Neural progenitor cell (in vitro differentiated cells): ENCODE results near the gene SAMD8. TPM values are rescaled to one million over a fixed set of nuclear protein-coding genes. Genes with fewer than 3 reads are reported as not detected.
"Not testable (repeated sequence)": the region's sequence is repeated elsewhere in the genome, so short reads cannot be mapped to it uniquely, and the experiment has no call there.

Experiments
- DNase-seq: peaks from one replicate; pipeline ENCODE4 v3.0.0-alpha.2; 2016; ENCODE audit warnings: low spot score
- H2AFZ ChIP-seq: fragments of 200-600 bp; sonication (generic); replicated peaks from 2 replicates; pipeline ENCODE4 v1.6.1; 2016; ENCODE audit warnings: antibody characterized with exemption
- H3F3A ChIP-seq: fragments of 200-600 bp; sonication (generic); 2 replicates; pipeline ENCODE4 v1.6.1; 2016; ENCODE audit warnings: antibody characterized with exemption, low read depth
- H3K27ac ChIP-seq: fragments of 200-600 bp; sonication (generic); 2 replicates; pipeline ENCODE4 v1.5.1; 2016; ENCODE audit warnings: mild to moderate bottlenecking
- H3K27me3 ChIP-seq: fragments of 200-600 bp; sonication (generic); 2 replicates; pipeline ENCODE4 v1.6.1; 2016; ENCODE audit warnings: mild to moderate bottlenecking, moderate library complexity
- H3K36me3 ChIP-seq: fragments of 200-600 bp; sonication (generic); 2 replicates; pipeline ENCODE4 v1.5.1; 2016
- H3K4me1 ChIP-seq: fragments of 200-600 bp; sonication (generic); 2 replicates; pipeline ENCODE4 v1.6.1; 2016; ENCODE audit warnings: mixed run types
- H3K4me2 ChIP-seq: fragments of 200-600 bp; sonication (generic); 2 replicates; pipeline ENCODE4 v1.6.1; 2016
- H3K4me3 ChIP-seq: fragments of 200-600 bp; sonication (generic); 2 replicates; pipeline ENCODE4 v1.5.1; 2016
- H3K79me2 ChIP-seq: fragments of 200-600 bp; sonication (generic); 2 replicates; pipeline ENCODE4 v1.6.1; 2016; ENCODE audit warnings: low read depth
- H3K9ac ChIP-seq: fragments of 200-600 bp; sonication (generic); 2 replicates; pipeline ENCODE4 v1.6.1; 2016
- H3K9me3 ChIP-seq: fragments of 200-600 bp; sonication (generic); 2 replicates; pipeline ENCODE4 v1.5.1; 2016; ENCODE audit warnings: low read depth
- H4K20me1 ChIP-seq: fragments of 200-600 bp; sonication (generic); 2 replicates; pipeline ENCODE4 v1.6.1; 2016; ENCODE audit warnings: low read depth
- H3K27ac Mint-ChIP-seq: 3 replicates; pipeline ENCODE4 v1.8.0; 2021; ENCODE audit warnings: mixed read lengths
- H3K27me3 Mint-ChIP-seq: 2 replicates; pipeline ENCODE4 v1.8.0; 2022; ENCODE audit warnings: low read depth, mild to moderate bottlenecking, inconsistent platforms, moderate library complexity, mixed read lengths; ENCODE audit not compliant: insufficient read depth
- H3K36me3 Mint-ChIP-seq: 3 replicates; pipeline ENCODE4 v1.8.0; 2021; ENCODE audit warnings: mixed read lengths
- H3K4me1 Mint-ChIP-seq: 3 replicates; pipeline ENCODE4 v1.8.0; 2021; ENCODE audit warnings: mixed read lengths
- H3K4me3 Mint-ChIP-seq: 3 replicates; pipeline ENCODE4 v1.8.0; 2021; ENCODE audit warnings: mild to moderate bottlenecking, moderate library complexity, mixed read lengths
- H3K9me3 Mint-ChIP-seq: 3 replicates; pipeline ENCODE4 v1.8.0; 2020; ENCODE audit warnings: mixed read lengths
- EZH2 ChIP-seq: fragments of 200-600 bp; sonication (generic); IDR thresholded peaks from 2 replicates; pipeline ENCODE4 v1.6.1; 2017; ENCODE audit warnings: antibody characterized with exemption, mild to moderate bottlenecking, moderate library complexity
- EZH2phosphoT487 ChIP-seq: fragments of 200-600 bp; sonication (generic); IDR thresholded peaks from 2 replicates; pipeline ENCODE4 v1.6.1; 2017; ENCODE audit warnings: antibody characterized with exemption
- total RNA-seq: library from RNA; depleted of rRNA; stranded (reverse); fragments of >200 nt; gene quantifications from 2 replicates; pipeline ENCODE4 v1.2.3, GENCODE V29; 2015; ENCODE audit warnings: low replicate concordance
- TF ChIP-seq, protein P1 (sequence below): fragments of 200-600 bp; sonication (generic); IDR thresholded peaks from 2 replicates; pipeline ENCODE4 v1.5.1; 2017; ENCODE audit warnings: antibody characterized with exemption, mild to moderate bottlenecking

The SAMD8 gene
- total RNA-seq, 1 donor from 2014 or later, result 39.5 TPM

DNA sequence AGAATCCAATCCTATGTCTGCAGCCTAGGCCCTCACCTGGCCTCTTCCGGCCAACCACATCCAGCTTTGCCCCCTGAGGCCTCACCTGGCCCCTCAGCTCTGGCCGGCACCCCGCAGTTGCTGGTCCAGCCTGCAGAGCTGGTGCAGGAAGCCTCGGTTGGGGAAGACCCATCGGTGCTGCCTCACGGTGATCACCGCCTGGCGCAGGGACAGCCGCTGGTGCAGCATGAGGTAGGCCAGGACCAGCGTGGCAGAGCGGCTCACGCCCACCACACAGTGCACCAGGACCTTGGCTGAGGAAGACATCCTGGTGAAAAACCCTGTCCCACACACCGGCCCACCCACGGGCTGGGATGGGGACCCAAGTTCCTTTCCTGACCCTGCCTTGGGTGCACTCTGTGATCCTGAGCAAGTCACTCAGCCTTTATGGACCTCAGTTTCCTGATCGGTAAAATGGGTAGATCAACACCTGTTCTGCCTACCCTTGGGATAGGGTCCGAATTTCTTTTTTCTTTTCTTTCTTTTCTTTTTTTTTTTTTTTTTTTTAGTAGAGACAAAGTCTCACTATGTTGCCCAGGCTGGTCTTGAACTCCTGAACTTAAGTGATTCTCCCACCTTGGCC, 5.8 kb upstream of the SAMD8 start:
- TF ChIP-seq EZH2phosphoT487 (no peak), EZH2 (no peak)
- TF ChIP-seq, protein P1, sequence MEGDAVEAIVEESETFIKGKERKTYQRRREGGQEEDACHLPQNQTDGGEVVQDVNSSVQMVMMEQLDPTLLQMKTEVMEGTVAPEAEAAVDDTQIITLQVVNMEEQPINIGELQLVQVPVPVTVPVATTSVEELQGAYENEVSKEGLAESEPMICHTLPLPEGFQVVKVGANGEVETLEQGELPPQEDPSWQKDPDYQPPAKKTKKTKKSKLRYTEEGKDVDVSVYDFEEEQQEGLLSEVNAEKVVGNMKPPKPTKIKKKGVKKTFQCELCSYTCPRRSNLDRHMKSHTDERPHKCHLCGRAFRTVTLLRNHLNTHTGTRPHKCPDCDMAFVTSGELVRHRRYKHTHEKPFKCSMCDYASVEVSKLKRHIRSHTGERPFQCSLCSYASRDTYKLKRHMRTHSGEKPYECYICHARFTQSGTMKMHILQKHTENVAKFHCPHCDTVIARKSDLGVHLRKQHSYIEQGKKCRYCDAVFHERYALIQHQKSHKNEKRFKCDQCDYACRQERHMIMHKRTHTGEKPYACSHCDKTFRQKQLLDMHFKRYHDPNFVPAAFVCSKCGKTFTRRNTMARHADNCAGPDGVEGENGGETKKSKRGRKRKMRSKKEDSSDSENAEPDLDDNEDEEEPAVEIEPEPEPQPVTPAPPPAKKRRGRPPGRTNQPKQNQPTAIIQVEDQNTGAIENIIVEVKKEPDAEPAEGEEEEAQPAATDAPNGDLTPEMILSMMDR, result no peak
- Histone ChIP-seq H3K36me3 (no peaks in the 10 kb centered on the region), H3F3A (peaks cover 30% of the 10 kb centered on the region), H3K9me3 (no peaks in the 10 kb centered on the region), H3K27ac (no peak overlapping the region), H3K4me1 (peaks cover 3% of the 10 kb centered on the region), H3K4me2 (no peak overlapping the region), H2AFZ (no peak overlapping the region), H3K9ac (no peak overlapping the region), H3K79me2 (no peaks in the 10 kb centered on the region), H3K27me3 (no peaks in the 10 kb centered on the region), H3K4me3 (no peak overlapping the region), H4K20me1 (no peaks in the 10 kb centered on the region)
- peak overlapping the region; percentile 44 for H3K27ac Mint-ChIP-seq
- peaks cover 32% of the 10 kb centered on the region for H3K4me1 Mint-ChIP-seq
- no peak overlapping the region for H3K4me3 Mint-ChIP-seq
- H3K36me3 Mint-ChIP-seq, result no peaks in the 10 kb centered on the region
- peaks cover 10% of the 10 kb centered on the region for H3K27me3 Mint-ChIP-seq
- no peaks in the 10 kb centered on the region for H3K9me3 Mint-ChIP-seq
- no peak for DNase-seq

DNA sequence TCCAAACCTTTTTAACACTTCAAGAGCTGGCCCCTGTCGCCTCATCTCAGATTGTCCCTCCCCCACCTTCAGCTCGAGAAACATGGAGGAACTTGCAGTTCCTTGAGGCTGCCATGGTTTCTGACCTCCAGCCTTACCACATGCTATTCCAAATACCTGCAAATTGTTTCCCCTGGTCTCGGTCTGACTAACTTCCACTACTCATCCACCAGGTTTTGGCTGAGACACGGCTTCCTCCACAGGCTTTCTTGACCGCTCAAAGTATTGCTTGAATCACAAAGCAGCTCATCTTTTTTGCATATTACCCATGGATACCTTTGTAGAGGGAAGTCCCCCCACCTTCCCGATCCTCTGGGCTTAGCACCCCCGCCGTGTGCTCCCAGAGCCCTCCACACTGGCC, 5.2 kb upstream of the SAMD8 start:
- Histone ChIP-seq H3K4me2 (no peak overlapping the region), H3K27me3 (no peaks in the 10 kb centered on the region), H4K20me1 (no peaks in the 10 kb centered on the region), H3K27ac (no peak overlapping the region), H3K4me1 (no peaks in the 10 kb centered on the region), H2AFZ (peak overlapping the region; percentile 12), H3K79me2 (no peaks in the 10 kb centered on the region), H3K9ac (no peak overlapping the region), H3F3A (peaks cover 30% of the 10 kb centered on the region), H3K36me3 (no peaks in the 10 kb centered on the region), H3K4me3 (no peak overlapping the region), H3K9me3 (no peaks in the 10 kb centered on the region)
- Mint-ChIP-seq H3K4me3 (no peak overlapping the region), H3K36me3 (no peaks in the 10 kb centered on the region), H3K27me3 (peaks cover 11% of the 10 kb centered on the region), H3K4me1 (peaks cover 30% of the 10 kb centered on the region), H3K27ac (peak overlapping the region; percentile 44), H3K9me3 (no peaks in the 10 kb centered on the region)
- TF ChIP-seq, protein P1, result no peak
- TF ChIP-seq EZH2 (no peak), EZH2phosphoT487 (no peak)
- no peak for DNase-seq

DNA sequence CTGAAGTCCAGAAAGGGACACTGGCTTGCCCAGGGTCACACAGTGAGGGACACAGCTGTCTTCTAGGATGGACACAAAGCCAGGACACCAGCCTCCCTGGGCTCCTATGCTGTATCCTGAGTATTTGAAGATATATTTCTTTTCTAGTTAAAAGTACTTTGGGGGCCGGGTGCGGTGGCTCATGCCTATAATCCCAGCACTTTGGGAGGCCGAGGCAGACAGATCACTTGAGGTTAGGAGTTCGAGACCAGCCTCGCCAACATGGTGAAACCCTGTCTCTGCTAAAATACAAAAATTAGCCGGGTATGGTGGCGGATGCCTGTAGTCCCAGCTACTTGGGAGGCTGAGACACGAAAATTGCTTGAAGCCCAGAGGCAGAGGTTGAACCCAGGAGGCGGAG, 4.6 kb upstream of the SAMD8 start:
- H2AFZ ChIP-seq, DNase-seq, H3K27me3 ChIP-seq, H3K27ac ChIP-seq, H3K4me2 ChIP-seq, H3K27ac Mint-ChIP-seq, H4K20me1 ChIP-seq, H3K79me2 ChIP-seq, H3K9ac ChIP-seq, H3K4me3 ChIP-seq, H3K4me3 Mint-ChIP-seq, H3K36me3 ChIP-seq, H3K9me3 ChIP-seq, H3K36me3 Mint-ChIP-seq, H3K9me3 Mint-ChIP-seq, H3K4me1 ChIP-seq: not testable (repeated sequence)
- H3K27me3 Mint-ChIP-seq, result peaks cover 11% of the 10 kb centered on the region
- peaks cover 31% of the 10 kb centered on the region for H3K4me1 Mint-ChIP-seq
- H3F3A ChIP-seq, result peaks cover 34% of the 10 kb centered on the region

DNA sequence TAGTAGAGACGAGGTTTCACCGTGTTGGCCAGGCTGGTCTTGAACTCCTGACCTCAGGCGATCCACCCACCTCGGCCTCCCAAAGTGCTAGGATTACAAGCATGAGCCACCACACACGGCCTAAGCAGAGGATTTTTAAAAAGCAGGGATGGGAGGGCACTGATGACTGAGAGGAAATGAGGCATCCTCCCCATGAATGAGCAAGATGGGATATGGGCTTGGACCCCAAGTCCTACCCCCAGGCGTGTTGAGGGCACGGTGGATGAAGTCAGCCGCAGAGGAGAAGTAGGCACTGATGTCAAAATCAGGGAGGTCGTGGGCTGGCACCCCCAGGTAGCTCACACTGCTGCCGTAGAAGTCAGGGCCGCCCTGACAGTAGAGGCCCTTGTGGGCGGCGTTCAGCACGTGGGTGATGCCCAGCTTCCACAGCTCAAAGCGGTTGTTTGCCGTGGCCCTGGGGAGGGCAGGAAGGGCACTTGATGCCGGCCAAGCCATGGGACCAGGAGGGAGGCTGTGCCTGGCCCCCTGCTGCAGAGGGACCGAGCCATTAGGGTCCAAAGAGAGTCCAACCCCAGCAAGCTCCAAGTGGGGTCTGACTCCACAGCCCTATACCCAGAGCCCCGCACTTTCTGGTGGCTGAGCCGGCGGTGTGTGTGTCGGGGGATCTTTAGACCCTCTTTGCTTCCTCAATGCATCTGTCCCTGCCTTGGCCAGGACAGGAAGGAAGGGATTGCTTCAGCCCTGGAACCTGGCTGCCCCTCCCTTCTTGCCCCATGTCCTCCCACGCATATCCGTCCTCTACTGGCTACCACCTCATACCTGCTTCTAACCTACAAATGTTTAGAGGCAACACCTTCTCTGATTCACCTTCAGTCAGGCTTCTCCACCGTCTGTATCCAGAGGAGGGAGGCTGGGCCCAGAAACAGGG, 3.4 kb upstream of the SAMD8 start:
- Histone ChIP-seq H3K27ac (no peak overlapping the region), H3K4me3 (no peak overlapping the region), H2AFZ (no peak overlapping the region), H3K79me2 (peaks cover 11% of the 10 kb centered on the region), H3K36me3 (no peaks in the 10 kb centered on the region), H3K27me3 (no peaks in the 10 kb centered on the region), H3F3A (peaks cover 45% of the 10 kb centered on the region), H4K20me1 (no peaks in the 10 kb centered on the region), H3K9ac (no peak overlapping the region), H3K4me2 (no peak overlapping the region), H3K4me1 (peaks cover 7% of the 10 kb centered on the region), H3K9me3 (no peaks in the 10 kb centered on the region)
- Mint-ChIP-seq H3K4me1 (peaks cover 40% of the 10 kb centered on the region), H3K4me3 (no peak overlapping the region), H3K27ac (peak overlapping the region; percentile 42), H3K36me3 (no peaks in the 10 kb centered on the region), H3K27me3 (peaks cover 11% of the 10 kb centered on the region), H3K9me3 (no peaks in the 10 kb centered on the region)
- DNase-seq, result no peak
- TF ChIP-seq, protein P1, result no peak
